ENCODE data around the gene BTF3. TPM values are rescaled to one million over a fixed set of nuclear protein-coding genes. Genes with fewer than 3 reads are reported as not detected.

The BTF3 gene
- total RNA-seq, 2 donors from 2014 or later, result 527 to 610 TPM

DNA sequence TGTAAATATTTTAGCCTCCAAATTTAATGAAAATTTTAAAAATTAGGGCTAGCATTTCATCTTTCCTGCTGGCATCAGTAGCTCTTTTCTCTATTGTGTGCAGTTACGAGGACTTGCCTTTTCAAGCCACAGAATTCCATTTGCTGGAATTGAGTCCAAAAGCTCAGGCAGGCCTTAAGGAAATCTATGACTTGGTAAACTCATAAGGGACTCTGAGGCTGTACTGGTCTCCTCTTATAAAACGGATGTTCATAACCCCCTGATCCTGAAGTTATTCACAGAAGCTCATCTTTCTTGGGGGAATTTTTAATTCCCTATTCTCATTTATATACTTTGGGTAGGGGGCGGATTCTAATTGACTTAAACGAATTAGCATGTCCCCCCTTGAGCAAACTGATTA, 43.8 kb downstream of the BTF3 start:
- no peak for DNase-seq
- H3K4me1 ChIP-seq, result peaks cover 8% of the 10 kb centered on the region
- H3K9ac ChIP-seq (ENCODE audit: low read depth in 2 of 2, low read length in 2 of 2), result peak overlapping the region in 1 of 2 donors; percentile 19
- H3K27me3 ChIP-seq, result no peaks in the 10 kb centered on the region
- H3K27ac ChIP-seq, result peak overlapping the region; percentile 76
- H3K36me3 ChIP-seq, result no peaks in the 10 kb centered on the region
- no peaks in the 10 kb centered on the region for H3K9me3 ChIP-seq
- TF ChIP-seq, protein P1, sequence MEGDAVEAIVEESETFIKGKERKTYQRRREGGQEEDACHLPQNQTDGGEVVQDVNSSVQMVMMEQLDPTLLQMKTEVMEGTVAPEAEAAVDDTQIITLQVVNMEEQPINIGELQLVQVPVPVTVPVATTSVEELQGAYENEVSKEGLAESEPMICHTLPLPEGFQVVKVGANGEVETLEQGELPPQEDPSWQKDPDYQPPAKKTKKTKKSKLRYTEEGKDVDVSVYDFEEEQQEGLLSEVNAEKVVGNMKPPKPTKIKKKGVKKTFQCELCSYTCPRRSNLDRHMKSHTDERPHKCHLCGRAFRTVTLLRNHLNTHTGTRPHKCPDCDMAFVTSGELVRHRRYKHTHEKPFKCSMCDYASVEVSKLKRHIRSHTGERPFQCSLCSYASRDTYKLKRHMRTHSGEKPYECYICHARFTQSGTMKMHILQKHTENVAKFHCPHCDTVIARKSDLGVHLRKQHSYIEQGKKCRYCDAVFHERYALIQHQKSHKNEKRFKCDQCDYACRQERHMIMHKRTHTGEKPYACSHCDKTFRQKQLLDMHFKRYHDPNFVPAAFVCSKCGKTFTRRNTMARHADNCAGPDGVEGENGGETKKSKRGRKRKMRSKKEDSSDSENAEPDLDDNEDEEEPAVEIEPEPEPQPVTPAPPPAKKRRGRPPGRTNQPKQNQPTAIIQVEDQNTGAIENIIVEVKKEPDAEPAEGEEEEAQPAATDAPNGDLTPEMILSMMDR (IDR thresholded peaks at IDR 0.05), result no peak
- intact Hi-C loops (cut with DNase I), result no loop called here
- no peak overlapping the region for H3K4me3 ChIP-seq

DNA sequence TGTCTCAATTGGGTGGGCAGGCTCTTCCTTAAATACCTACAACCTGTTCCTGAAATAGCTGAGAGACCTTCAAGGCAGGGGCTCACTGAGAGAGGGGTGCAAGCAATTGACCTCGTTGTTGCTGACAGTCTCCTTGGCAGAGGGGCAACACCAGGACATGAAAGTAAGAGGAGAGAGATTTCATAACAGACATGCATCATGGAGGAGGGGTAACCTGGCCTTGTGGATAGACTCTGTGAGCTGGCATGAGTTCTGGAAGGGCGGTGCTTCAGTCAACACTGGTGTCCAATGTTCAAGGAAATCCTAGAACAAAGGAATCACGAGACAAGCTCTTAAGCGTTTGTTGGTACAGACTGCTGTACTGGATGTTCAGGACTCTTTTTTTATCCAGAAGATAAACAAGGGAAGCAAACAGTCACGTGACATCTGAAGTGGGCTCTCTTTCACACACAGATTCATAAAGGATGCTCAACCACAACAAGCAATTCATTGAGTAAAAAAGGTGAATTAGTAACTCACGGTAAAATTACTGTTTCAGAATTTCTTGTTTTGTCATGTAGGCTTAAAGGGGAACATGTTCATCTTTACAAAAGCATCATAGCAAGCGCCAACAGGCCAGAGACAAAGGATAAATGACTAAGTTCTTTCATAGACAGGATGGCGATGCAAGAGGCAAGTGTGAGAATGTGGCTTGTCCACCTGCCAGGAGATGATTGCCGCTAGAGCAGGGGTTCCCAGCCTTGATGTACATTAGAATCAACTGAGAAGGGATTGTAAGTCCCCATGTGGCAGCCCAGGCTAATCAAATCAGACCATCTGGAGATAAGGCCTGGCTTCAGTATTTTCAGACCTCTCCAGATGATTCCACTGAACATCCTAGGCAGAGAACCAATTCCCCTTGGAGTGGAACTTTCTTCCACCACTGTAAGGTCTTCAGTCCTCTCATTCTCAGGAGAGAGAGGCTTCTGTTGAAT, 46.5 kb downstream of the BTF3 start:
- TF ChIP-seq, protein P1 (IDR thresholded peaks at IDR 0.05), result no peak
- H3K4me1 ChIP-seq, result peaks cover 8% of the 10 kb centered on the region
- H3K27ac ChIP-seq, result peak overlapping the region; percentile 43
- no peaks in the 10 kb centered on the region for H3K9me3 ChIP-seq
- H3K4me3 ChIP-seq, result no peak overlapping the region
- no peaks in the 10 kb centered on the region for H3K36me3 ChIP-seq
- intact Hi-C loops (cut with DNase I), result no loop called here
- H3K27me3 ChIP-seq, result no peaks in the 10 kb centered on the region
- peak overlapping the region in 1 of 2 donors; percentile 35 for H3K9ac ChIP-seq (ENCODE audit: low read depth in 2 of 2, low read length in 2 of 2)
- DNase-seq, result peak; percentile 88

DNA sequence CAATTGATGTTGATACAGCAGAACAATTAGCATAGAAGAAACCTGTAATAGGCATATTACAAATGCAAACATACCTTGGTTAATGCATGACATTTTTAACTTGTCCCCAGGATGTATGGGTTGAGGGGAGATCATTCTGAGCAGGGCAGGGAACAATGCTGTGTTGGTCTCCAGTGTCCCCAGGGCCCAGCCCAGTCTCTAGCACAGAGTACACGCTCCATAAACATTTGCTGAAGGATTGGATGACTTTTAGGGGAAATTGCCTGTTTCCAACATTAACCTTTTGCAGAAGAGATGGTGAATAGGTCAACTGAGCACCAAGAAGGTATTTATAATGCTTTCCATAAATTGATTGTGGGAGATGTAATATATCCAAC, 47.1 kb downstream of the BTF3 start:
- DNase-seq, result no peak
- H3K27ac ChIP-seq, result no peak overlapping the region

DNA sequence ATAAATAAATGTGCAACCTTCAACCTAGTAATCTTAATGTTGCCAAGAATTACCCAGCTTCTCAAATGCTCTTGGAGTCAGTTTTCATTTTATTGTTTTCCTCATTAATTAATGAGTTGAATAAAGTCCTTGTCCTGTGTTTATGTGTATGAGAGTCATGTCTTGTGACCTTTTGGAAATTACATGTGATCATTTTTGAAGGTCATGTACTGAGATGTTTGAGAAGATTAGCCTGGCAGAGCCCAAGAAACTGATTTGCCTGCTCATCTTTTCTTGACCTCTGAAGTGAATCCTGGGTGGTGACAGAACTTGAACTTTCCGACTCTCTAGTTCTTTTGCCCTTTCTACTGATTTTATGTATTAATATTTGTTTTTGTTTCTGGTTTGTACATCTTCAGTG, 51.8 kb downstream of the BTF3 start:
- no peak overlapping the region for H3K9ac ChIP-seq (ENCODE audit: low read depth in 2 of 2, low read length in 2 of 2)
- H3K36me3 ChIP-seq, result no peaks in the 10 kb centered on the region
- TF ChIP-seq, protein P1 (IDR thresholded peaks at IDR 0.05), result no peak
- intact Hi-C loops (cut with DNase I), result no loop called here
- DNase-seq, result no peak
- H3K27me3 ChIP-seq, result no peaks in the 10 kb centered on the region
- H3K4me3 ChIP-seq, result no peak overlapping the region
- H3K4me1 ChIP-seq, result no peaks in the 10 kb centered on the region
- H3K9me3 ChIP-seq, result no peaks in the 10 kb centered on the region
- no peak overlapping the region for H3K27ac ChIP-seq

More for the DNA sequence above, 47.1 kb downstream of the BTF3 start:
- no peaks in the 10 kb centered on the region for H3K9me3 ChIP-seq
- intact Hi-C loops (cut with DNase I), result no loop called here
- H3K27me3 ChIP-seq, result no peaks in the 10 kb centered on the region
- peaks cover 8% of the 10 kb centered on the region for H3K4me1 ChIP-seq
- TF ChIP-seq, protein P1 (IDR thresholded peaks at IDR 0.05), result no peak
- H3K4me3 ChIP-seq, result no peak overlapping the region
- no peaks in the 10 kb centered on the region for H3K36me3 ChIP-seq
- H3K9ac ChIP-seq (ENCODE audit: low read depth in 2 of 2, low read length in 2 of 2), result no peak overlapping the region

DNA sequence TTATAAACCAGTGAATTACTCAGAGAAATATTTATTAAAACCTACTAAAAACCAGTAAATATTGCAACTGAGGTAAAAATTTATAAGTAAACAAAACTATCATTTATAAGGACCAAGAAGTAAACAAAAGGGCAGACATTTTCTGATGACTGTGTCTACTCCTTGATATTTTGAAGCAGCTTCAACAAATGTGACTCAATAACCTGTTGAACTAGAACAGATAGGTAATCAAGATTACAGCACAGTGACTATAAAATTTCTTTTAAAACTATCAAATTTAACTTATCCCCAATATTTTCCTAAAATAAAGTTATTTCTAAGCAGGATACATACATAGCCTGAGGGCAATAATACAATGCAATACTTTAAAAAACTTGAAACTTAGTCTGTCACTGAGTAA, 54.4 kb downstream of the BTF3 start:
- TF ChIP-seq, protein P1 (IDR thresholded peaks at IDR 0.05), result no peak
- no peaks in the 10 kb centered on the region for H3K36me3 ChIP-seq
- no peaks in the 10 kb centered on the region for H3K4me1 ChIP-seq
- no peak overlapping the region for H3K9ac ChIP-seq (ENCODE audit: low read depth in 2 of 2, low read length in 2 of 2)
- H3K4me3 ChIP-seq, result no peak overlapping the region
- intact Hi-C loops (cut with DNase I), result no loop called here
- H3K9me3 ChIP-seq, result no peaks in the 10 kb centered on the region
- DNase-seq, result no peak
- no peaks in the 10 kb centered on the region for H3K27me3 ChIP-seq
- no peak overlapping the region for H3K27ac ChIP-seq

Other genes with a start within 250 kb of the BTF3 start
- gene FOXD1, start 49.7 kb upstream of the BTF3 start, total RNA-seq, result under 1 TPM; 0.17 to 0.24 TPM
- gene ANKRA2, start 67.2 kb downstream of the BTF3 start, total RNA-seq, result 10 to 100 TPM; 17.5 to 18.3 TPM
- 10 to 100 TPM in 1 of 2 donors, 1 to 10 TPM in 1; 9.4 to 13.9 TPM for gene UTP15, start 67.3 kb downstream of the BTF3 start, total RNA-seq
- 1 to 10 TPM; 7.6 to 8.0 TPM for gene ARHGEF28, start 127.8 kb downstream of the BTF3 start, total RNA-seq